Panc1 (cell line): Measurements from ENCODE around the gene CSTB.

Experiments used
- POLR2AphosphoS5 ChIP-seq: IDR thresholded peaks from 2 replicates; pipeline ENCODE4 v1.6.1; 2012; ENCODE audit warnings: mild to moderate bottlenecking, low read depth, low read length, moderate library complexity
- SIN3A ChIP-seq: IDR thresholded peaks from 2 replicates; pipeline ENCODE4 v1.6.1; 2012; ENCODE audit warnings: low read depth, mild to moderate bottlenecking, low read length, moderate library complexity, borderline replicate concordance; ENCODE audit not compliant: insufficient read depth
- TCF7L2 ChIP-seq: IDR thresholded peaks from 2 replicates; pipeline ENCODE4 v1.6.1; 2011; ENCODE audit warnings: mild to moderate bottlenecking, low read depth, low read length, inconsistent platforms
- TF ChIP-seq, protein P1 (sequence below), 2 experiments: IDR thresholded peaks; 2 replicates each; pipeline ENCODE4 v1.6.1; 2011 to 2012; ENCODE audit warnings: low read depth in 2 of 2, control low read depth in 1 of 2, low read length in 1 of 2, mild to moderate bottlenecking in 1 of 2, moderate library complexity in 1 of 2; ENCODE audit not compliant: insufficient read depth in 1 of 2
- TF ChIP-seq, protein P2 (sequence below): fragments of 450-650 bp; IDR thresholded peaks from 2 replicates; pipeline ENCODE4 v1.5.1; 2017; ENCODE audit warnings: mild to moderate bottlenecking

DNA sequence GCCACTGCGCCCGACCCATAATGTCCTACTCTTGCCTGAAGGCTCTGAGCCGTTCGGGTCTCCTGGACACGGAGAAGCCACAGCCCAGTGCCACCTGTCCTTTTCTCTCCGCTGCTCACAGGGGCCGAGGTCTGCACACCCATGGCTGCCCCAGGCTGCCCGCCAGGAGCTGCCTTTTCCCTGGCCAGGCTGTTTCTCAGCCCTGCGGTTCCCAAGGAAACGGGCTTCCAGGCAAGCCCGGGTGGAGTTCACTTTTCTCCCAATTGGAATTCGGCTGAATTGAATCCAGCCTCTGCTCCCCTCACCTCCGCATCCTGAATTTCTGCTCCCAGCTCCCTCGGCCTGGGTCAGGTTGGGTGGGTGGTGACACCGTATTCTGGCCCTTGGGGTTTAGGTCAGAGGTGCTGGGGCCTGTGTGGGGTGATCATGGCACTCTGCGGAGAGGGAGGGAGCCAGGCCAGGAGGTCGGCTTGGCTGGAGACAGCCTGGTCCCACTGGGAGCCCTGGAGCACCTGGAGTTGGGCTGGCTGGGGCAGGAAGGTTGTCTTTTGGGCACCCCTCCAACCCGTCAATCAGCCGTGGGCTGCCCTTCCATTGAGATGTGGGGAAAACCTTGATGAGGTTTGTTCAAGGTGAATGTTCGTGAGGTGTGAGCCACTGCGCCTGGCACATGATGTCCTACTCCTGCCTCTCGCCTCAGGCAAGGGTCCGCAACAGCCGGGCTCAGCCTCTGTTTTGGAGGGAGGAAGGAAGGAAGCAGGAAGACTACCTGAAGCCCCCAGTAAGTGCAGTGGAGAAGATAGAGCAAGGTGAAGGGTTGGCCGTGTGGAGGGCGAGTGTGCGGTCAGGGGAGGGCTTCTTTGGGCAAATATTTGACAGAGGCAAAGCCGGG lies 38.4 kb upstream of the CSTB start:
- TF ChIP-seq, protein P1, sequence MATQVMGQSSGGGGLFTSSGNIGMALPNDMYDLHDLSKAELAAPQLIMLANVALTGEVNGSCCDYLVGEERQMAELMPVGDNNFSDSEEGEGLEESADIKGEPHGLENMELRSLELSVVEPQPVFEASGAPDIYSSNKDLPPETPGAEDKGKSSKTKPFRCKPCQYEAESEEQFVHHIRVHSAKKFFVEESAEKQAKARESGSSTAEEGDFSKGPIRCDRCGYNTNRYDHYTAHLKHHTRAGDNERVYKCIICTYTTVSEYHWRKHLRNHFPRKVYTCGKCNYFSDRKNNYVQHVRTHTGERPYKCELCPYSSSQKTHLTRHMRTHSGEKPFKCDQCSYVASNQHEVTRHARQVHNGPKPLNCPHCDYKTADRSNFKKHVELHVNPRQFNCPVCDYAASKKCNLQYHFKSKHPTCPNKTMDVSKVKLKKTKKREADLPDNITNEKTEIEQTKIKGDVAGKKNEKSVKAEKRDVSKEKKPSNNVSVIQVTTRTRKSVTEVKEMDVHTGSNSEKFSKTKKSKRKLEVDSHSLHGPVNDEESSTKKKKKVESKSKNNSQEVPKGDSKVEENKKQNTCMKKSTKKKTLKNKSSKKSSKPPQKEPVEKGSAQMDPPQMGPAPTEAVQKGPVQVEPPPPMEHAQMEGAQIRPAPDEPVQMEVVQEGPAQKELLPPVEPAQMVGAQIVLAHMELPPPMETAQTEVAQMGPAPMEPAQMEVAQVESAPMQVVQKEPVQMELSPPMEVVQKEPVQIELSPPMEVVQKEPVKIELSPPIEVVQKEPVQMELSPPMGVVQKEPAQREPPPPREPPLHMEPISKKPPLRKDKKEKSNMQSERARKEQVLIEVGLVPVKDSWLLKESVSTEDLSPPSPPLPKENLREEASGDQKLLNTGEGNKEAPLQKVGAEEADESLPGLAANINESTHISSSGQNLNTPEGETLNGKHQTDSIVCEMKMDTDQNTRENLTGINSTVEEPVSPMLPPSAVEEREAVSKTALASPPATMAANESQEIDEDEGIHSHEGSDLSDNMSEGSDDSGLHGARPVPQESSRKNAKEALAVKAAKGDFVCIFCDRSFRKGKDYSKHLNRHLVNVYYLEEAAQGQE (IDR thresholded peaks at IDR 0.05; ENCODE audit: insufficient read depth in 1 of 2, low read depth in 2 of 2, low read length in 1 of 2), result no peak
- TF ChIP-seq, protein P2, sequence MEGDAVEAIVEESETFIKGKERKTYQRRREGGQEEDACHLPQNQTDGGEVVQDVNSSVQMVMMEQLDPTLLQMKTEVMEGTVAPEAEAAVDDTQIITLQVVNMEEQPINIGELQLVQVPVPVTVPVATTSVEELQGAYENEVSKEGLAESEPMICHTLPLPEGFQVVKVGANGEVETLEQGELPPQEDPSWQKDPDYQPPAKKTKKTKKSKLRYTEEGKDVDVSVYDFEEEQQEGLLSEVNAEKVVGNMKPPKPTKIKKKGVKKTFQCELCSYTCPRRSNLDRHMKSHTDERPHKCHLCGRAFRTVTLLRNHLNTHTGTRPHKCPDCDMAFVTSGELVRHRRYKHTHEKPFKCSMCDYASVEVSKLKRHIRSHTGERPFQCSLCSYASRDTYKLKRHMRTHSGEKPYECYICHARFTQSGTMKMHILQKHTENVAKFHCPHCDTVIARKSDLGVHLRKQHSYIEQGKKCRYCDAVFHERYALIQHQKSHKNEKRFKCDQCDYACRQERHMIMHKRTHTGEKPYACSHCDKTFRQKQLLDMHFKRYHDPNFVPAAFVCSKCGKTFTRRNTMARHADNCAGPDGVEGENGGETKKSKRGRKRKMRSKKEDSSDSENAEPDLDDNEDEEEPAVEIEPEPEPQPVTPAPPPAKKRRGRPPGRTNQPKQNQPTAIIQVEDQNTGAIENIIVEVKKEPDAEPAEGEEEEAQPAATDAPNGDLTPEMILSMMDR, result no peak
- TF ChIP-seq POLR2AphosphoS5, result no peak
- no peak for TF ChIP-seq TCF7L2
- no peak for TF ChIP-seq SIN3A
